GM23338 (cell line): ENCODE data around the gene GPC2.
"Not testable (repeated sequence)": the region's sequence is repeated elsewhere in the genome, so short reads cannot be mapped to it uniquely, and the experiment has no call there.

Source experiments
- EZH2 ChIP-seq: fragments of 200-600 bp; sonication (generic); IDR thresholded peaks from one replicate; pipeline ENCODE4 v1.8.0; 2017; ENCODE audit warnings: antibody characterized with exemption, mild to moderate bottlenecking, low read depth; ENCODE audit not compliant: unreplicated experiment
- POLR2AphosphoS5 ChIP-seq: IDR thresholded peaks from 2 replicates; pipeline ENCODE4 v1.6.1; 2016; ENCODE audit warnings: antibody characterized with exemption, low read depth
- TF ChIP-seq, protein P1 (sequence below), 2 experiments: fragments of 200-600 bp in 1 of 2; sonication (generic) in 1 of 2; conservative IDR thresholded peaks; 2 replicates each; pipeline versions ENCODE4 v1.5.1 to v1.6.1; 2016 to 2017; ENCODE audit warnings: antibody characterized with exemption in 2 of 2, low read depth in 2 of 2, mild to moderate bottlenecking in 2 of 2, moderate library complexity in 1 of 2
- TF ChIP-seq, protein P2 (sequence below): IDR thresholded peaks from one replicate; pipeline ENCODE4 v1.6.1; 2018; ENCODE audit warnings: antibody characterized with exemption; ENCODE audit not compliant: unreplicated experiment

DNA sequence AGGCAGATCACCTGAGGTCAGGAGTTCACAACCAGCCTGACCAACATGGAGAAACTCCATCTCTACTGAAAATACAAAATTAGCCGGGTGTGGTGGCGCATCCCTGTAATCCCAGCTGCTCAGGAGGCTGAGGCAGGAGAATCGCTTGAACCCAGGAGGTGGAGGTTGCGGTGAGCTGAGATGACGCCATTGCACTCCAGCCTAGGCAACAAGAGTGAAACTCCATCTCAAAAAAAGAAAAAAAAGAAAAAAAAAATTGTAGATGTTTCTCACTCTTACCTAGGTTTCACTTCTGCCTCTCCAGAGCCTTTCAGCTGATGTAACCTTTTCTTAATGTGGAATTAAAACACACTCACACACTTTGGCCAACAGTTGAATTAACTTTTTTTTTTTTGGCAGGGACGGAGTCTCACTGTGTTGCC is 18.7 kb upstream of the GPC2 start:
- TF ChIP-seq, protein P1, sequence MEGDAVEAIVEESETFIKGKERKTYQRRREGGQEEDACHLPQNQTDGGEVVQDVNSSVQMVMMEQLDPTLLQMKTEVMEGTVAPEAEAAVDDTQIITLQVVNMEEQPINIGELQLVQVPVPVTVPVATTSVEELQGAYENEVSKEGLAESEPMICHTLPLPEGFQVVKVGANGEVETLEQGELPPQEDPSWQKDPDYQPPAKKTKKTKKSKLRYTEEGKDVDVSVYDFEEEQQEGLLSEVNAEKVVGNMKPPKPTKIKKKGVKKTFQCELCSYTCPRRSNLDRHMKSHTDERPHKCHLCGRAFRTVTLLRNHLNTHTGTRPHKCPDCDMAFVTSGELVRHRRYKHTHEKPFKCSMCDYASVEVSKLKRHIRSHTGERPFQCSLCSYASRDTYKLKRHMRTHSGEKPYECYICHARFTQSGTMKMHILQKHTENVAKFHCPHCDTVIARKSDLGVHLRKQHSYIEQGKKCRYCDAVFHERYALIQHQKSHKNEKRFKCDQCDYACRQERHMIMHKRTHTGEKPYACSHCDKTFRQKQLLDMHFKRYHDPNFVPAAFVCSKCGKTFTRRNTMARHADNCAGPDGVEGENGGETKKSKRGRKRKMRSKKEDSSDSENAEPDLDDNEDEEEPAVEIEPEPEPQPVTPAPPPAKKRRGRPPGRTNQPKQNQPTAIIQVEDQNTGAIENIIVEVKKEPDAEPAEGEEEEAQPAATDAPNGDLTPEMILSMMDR (conservative IDR thresholded peaks at IDR 0.05; ENCODE audit: low read depth in 2 of 2) = not testable (repeated sequence)
- TF ChIP-seq, protein P2, sequence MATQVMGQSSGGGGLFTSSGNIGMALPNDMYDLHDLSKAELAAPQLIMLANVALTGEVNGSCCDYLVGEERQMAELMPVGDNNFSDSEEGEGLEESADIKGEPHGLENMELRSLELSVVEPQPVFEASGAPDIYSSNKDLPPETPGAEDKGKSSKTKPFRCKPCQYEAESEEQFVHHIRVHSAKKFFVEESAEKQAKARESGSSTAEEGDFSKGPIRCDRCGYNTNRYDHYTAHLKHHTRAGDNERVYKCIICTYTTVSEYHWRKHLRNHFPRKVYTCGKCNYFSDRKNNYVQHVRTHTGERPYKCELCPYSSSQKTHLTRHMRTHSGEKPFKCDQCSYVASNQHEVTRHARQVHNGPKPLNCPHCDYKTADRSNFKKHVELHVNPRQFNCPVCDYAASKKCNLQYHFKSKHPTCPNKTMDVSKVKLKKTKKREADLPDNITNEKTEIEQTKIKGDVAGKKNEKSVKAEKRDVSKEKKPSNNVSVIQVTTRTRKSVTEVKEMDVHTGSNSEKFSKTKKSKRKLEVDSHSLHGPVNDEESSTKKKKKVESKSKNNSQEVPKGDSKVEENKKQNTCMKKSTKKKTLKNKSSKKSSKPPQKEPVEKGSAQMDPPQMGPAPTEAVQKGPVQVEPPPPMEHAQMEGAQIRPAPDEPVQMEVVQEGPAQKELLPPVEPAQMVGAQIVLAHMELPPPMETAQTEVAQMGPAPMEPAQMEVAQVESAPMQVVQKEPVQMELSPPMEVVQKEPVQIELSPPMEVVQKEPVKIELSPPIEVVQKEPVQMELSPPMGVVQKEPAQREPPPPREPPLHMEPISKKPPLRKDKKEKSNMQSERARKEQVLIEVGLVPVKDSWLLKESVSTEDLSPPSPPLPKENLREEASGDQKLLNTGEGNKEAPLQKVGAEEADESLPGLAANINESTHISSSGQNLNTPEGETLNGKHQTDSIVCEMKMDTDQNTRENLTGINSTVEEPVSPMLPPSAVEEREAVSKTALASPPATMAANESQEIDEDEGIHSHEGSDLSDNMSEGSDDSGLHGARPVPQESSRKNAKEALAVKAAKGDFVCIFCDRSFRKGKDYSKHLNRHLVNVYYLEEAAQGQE = not testable (repeated sequence)
- TF ChIP-seq POLR2AphosphoS5, EZH2: not testable (repeated sequence)
